HUES64 (cell line): Measurements from ENCODE around the gene CD79A.

Experiments
- H3K27ac ChIP-seq: 2 replicates; pipeline ENCODE4 v1.7.0; 2013; ENCODE audit warnings: low read depth, low read length, inconsistent platforms
- H3K27me3 ChIP-seq: 2 replicates; pipeline ENCODE4 v1.6.1; 2013; ENCODE audit warnings: mild to moderate bottlenecking, low read length; ENCODE audit not compliant: insufficient read depth
- H3K36me3 ChIP-seq: 2 replicates; pipeline ENCODE4 v1.6.1; 2013; ENCODE audit warnings: mild to moderate bottlenecking, low read length; ENCODE audit not compliant: insufficient read depth
- H3K4me1 ChIP-seq: 2 replicates; pipeline ENCODE4 v1.6.1; 2013; ENCODE audit warnings: mild to moderate bottlenecking, low read length, moderate library complexity; ENCODE audit not compliant: insufficient read depth
- H3K4me3 ChIP-seq: 2 replicates; pipeline ENCODE4 v1.5.1; 2013; ENCODE audit warnings: mild to moderate bottlenecking, low read length, moderate library complexity
- H3K9ac ChIP-seq: 2 replicates; pipeline ENCODE4 v1.6.1; 2013; ENCODE audit warnings: mild to moderate bottlenecking, low read depth, low read length
- H3K9me3 ChIP-seq: 2 replicates; pipeline ENCODE4 v1.6.1; 2013; ENCODE audit warnings: low read depth, low read length; ENCODE audit not compliant: insufficient read depth
- WGBS: fragments of 150-250, 120-280 bp; methylation state at CpG from one replicate; pipeline ENCODE4 v1.1.7; 2013; ENCODE audit warnings: missing lambda C conversion rate; 5-methylcytosine and 5-hydroxymethylcytosine counted together

CD79A gene

DNA sequence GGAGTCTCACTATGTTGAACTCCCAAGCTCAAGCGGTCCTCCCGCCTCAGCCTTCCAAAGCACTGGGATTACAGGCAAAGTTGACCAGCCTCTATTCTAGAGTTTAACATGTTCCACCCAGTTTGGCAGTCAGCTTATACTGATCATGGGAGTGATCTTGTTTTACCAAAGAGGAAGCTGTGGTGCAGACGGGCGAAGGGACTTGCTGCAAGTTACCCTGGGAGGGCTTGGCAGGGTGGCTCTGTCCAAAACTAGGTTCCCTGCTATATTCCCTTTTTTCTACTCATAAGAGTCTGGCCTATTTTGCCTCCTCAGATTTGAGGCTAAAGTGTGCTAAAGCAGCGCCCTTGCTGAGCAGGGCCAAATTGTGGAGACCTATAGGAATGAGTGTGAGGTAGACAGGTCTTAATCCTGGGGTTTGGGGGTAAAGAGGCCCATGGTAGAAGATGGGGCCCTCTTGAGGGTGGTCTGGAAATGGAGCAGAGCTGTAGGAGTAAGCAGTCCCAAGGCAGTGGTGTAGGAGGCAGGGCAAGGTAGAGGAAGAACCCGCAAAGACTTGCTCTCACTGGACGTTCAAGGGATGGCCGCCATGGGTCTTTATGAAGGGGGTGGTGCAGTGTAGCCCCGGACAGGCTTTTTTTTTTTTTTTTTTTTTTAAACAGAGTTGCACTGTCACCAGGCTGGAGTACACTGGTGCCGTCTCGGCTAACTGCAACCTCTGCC is 13.7 kb upstream of the CD79A start:
- Histone ChIP-seq H3K27me3 (no peaks in the 10 kb centered on the region), H3K4me1 (peaks cover 25% of the 10 kb centered on the region), H3K27ac (peak overlapping the region; percentile 62), H3K9me3 (no peaks in the 10 kb centered on the region), H3K4me3 (no peak overlapping the region; the same call in 1 of the 2 replicates), H3K9ac (peak overlapping the region; percentile 100), H3K36me3 (peaks cover 76% of the 10 kb centered on the region)
- 95% methylated on average over 11 of the region's 11 CpGs for WGBS

DNA sequence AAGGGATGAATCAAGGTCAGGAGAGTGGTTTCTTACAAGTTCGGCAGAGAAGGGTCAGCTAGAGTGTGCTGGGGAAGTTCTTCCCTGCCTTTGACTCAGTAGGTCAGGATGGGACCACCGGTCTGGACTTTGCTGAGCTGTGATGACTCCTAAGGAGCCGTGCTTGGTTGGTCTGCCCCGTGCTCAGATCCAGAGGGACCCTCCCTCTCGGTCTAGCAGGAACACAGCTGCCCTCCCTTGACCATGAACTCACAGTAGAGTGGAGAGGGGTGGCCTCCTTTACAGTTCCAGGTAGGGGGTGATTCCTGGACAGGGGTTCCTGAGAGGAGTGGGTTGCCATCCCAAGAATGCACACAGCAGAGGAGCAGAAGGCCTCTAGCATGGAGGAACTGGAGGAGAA is 12.7 kb upstream of the CD79A start:
- Histone ChIP-seq H3K27me3 (no peaks in the 10 kb centered on the region), H3K36me3 (peaks cover 86% of the 10 kb centered on the region), H3K9ac (peak overlapping the region; percentile 43; the same call in 1 of the 2 replicates), H3K27ac (peak overlapping the region; percentile 48), H3K4me3 (no peak overlapping the region), H3K9me3 (no peaks in the 10 kb centered on the region), H3K4me1 (peaks cover 20% of the 10 kb centered on the region)
- 91% methylated on average over 5 of the region's 5 CpGs for WGBS

DNA sequence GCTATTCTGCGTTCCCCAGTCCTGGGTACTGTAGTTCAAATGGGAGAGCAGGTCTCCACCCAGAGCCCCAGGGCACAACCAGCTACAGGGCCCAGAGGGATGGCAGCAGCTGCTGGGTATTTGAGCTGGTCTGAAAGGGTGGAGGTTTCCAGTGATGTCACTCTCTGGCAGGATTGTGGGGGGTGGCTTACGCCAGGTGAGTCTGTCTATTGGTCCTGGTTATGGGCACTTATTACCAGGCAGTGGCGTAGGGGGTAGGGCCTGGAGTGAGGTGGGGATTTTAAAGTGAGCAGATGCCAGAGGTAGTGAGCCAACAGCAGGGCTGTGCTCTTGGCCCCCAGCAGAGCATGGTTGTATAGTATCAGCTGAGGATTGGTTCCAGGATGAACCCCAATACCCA is 10.8 kb upstream of the CD79A start:
- Histone ChIP-seq H3K27ac (peak overlapping the region; percentile 55), H3K9ac (0 out of 2 replicates have a peak overlapping the region, but pooled peaks have one; percentile 4), H3K9me3 (no peaks in the 10 kb centered on the region), H3K4me3 (no peak overlapping the region), H3K4me1 (peaks cover 15% of the 10 kb centered on the region; the same call in 1 of the 2 replicates), H3K27me3 (no peaks in the 10 kb centered on the region), H3K36me3 (peaks cover 97% of the 10 kb centered on the region)
- WGBS, result 98% methylated on average over 3 of the region's 3 CpGs

DNA sequence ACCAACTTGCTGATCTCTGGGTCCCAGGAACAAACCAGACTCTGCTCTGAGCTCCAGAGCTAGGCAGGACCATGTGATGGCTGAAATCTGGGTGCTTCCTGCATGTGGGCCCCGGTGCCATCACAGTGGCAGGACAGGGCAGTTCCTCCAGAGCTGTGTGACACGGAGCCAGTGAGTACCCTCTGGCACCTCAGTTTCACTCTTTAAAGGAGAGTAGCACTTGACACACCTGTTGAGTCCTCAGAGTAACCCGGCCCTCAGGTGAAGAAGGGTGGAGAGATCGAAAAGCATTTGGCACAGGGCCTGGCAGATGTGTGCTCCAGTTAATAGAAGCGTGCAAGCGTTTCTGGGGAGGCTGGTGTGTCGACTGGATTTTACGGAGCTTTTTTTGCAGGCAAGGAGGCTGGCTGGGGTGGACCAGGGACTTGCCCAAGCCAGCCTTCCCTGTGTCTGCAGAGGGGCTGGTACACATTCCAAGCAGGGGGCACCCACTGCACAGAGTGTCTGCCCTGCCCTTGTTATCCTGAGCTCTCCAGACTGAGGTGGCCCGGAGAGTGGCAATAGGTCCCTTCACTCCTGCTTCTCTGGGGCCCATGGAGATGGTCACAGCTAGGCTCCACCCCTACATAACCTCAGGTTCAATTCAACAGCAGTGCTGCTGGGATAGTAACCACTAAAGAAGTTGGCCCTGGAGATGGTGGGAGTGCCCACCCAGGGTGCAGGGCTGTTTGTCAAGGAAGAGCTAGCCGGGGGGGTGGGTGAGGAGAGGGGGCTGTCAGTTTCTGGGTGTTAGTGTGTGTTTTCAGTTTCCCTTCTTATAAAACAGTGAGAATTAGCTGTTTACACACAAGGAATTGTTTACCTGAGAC is 8.7 kb upstream of the CD79A start:
- WGBS, result 93% methylated on average over 10 of the region's 10 CpGs
- Histone ChIP-seq H3K27ac (peak overlapping the region; percentile 70), H3K4me3 (no peak overlapping the region), H3K36me3 (peaks cover 84% of the 10 kb centered on the region), H3K9ac (peak overlapping the region; percentile 60), H3K4me1 (no peaks in the 10 kb centered on the region; the same call in 1 of the 2 replicates), H3K9me3 (no peaks in the 10 kb centered on the region), H3K27me3 (no peaks in the 10 kb centered on the region)

DNA sequence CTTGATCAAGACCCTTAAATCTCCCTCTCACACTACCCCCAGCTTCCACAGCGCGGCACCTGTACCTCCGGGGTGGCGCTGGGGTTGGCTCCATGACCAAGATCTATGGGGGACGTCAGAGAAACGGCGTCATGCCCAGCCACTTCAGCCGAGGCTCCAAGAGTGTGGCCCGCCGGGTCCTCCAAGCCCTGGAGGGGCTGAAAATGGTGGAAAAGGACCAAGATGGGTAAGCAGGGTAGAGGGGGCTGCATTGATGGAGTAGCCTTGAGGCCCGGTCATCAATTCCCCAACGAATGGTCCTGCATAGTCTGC is 8.1 kb upstream of the CD79A start:
- Histone ChIP-seq H3K9ac (no peak overlapping the region), H3K36me3 (peaks cover 78% of the 10 kb centered on the region), H3K27ac (peak overlapping the region; percentile 29; the same call in 1 of the 2 replicates), H3K9me3 (no peaks in the 10 kb centered on the region), H3K4me1 (no peaks in the 10 kb centered on the region; the same call in 1 of the 2 replicates), H3K27me3 (no peaks in the 10 kb centered on the region), H3K4me3 (no peak overlapping the region)
- WGBS, result 95% methylated on average over 12 of the region's 12 CpGs

DNA sequence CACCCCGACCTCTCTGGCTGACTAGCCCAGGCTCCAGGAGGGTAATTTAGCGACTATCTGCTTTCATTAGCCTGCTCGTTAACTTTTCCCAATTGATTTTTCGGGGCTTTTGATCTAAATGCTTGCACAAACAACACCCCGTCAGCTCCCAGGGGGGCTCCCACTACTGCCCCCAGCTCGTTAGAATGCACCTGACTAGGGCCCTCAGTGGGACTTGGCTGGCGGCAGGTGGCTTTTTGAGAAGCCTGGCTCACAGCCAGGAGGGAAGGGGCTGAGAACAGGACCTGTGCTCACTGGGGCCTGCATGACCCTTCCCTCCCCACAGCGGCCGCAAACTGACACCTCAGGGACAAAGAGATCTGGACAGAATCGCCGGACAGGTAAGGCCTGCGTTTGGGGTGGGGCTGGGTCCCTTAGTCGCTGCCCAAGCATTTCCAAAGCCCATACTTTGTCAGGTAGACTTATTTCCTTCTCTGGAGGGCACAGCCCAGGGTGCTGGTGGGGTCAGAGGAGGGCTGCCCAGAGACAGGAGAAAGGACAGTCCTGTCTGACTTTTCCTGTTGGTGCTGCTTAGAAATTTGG is 7.6 kb upstream of the CD79A start:
- Histone ChIP-seq H3K9me3 (no peaks in the 10 kb centered on the region), H3K27me3 (no peaks in the 10 kb centered on the region), H3K36me3 (peaks cover 73% of the 10 kb centered on the region), H3K27ac (peak overlapping the region; percentile 20; the same call in 1 of the 2 replicates), H3K4me1 (no peaks in the 10 kb centered on the region; the same call in 1 of the 2 replicates), H3K9ac (no peak overlapping the region), H3K4me3 (no peak overlapping the region)
- 93% methylated on average over 13 of the region's 13 CpGs for WGBS

DNA sequence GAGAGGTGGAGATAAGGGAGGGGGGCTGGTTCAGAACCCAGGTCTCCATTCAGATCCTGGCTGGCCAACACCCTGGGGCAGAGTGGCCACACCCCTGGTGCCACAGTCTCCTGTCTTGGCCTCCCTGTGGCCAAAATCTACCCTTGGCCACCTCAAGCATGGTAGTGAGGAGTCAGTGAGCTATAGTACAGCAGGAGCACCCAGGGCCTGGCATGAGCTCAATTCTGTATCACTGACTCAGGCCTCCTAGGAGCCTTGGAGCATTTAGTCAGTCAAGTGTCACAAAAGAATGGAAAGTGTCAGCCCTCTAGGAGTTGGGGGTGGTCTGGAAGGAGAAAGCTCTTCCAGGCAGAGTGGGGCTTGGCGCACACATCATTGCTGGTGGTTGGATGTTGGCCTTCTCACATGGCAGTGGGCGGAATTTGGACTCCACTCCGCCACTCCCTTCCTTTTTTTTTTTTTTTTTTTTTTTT is 6.6 kb upstream of the CD79A start:
- WGBS, result 95% methylated on average over 3 of the region's 3 CpGs
- Histone ChIP-seq H3K27ac (peak overlapping the region; percentile 5; the same call in 1 of the 2 replicates), H3K9ac (no peak overlapping the region), H3K36me3 (peaks cover 63% of the 10 kb centered on the region), H3K27me3 (no peaks in the 10 kb centered on the region), H3K9me3 (no peaks in the 10 kb centered on the region), H3K4me3 (no peak overlapping the region), H3K4me1 (no peaks in the 10 kb centered on the region)

DNA sequence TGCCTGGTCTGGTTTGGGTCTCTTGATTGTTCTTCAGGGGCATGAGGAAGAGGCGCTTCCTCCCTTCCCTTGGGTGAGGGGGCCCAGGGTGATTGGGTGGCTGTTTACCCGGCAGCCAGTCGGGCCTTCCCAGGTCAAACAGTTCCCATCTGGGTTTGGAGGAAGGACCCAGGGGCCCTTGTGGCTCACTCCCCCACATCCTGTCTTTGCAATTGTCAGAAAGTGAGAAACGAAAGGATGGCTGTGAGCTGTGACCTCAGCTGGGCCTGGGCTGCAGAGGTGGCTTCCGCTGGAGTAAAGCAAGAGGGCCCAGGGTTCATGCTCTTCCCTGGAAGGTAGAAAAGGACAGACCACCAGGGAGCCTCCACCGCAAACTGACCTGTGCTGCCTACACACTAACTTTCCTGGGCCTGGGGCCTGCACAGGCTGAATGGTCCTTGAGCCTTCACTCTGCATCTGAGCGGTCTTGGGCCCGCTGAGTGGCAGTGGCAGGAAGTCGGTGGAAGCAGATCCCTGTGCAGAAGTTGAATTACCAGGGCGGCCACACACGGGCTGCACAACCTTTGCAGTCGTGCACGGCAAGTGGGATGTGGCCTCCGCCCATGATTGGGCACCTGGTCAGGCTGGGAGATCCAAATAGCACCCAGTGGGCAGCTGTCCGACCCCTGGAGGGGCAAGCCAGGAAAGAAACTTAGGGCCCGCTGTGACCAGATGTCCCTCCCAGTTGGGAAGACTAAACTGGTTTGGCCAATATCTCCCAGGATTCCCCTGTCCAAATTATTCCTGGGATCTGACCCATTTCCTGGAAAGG is 5.3 kb upstream of the CD79A start:
- peaks cover 53% of the 10 kb centered on the region for H3K36me3 ChIP-seq
- no peak overlapping the region for H3K4me3 ChIP-seq
- no peaks in the 10 kb centered on the region for H3K4me1 ChIP-seq
- H3K9ac ChIP-seq, result no peak overlapping the region
- no peaks in the 10 kb centered on the region for H3K27me3 ChIP-seq
- H3K9me3 ChIP-seq, result no peaks in the 10 kb centered on the region
- H3K27ac ChIP-seq, result peak overlapping the region; percentile 59; the same call in 1 of the 2 replicates
- 88% methylated on average over 16 of the region's 16 CpGs for WGBS

DNA sequence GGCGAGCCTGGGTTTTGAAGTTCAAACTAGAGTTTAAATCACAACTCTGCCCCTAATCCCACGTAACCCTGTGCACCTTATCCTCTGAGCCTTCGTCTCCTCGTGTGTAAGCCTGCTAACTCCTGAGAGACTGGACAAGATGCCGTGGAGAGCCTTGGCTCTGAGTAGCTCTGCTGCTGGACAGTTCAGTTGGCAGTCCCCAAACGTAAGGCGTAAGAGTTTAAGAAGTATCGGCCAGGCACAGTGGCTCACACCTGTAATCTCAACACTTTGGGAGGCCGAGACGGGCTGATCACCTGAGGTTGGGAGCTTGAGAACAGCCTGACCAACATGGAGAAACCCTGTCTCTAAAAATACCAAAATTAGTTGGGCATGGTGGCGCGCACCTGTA is 4.7 kb upstream of the CD79A start:
- H3K27ac ChIP-seq, result peak overlapping the region; percentile 59; the same call in 1 of the 2 replicates
- no peaks in the 10 kb centered on the region for H3K4me1 ChIP-seq
- H3K9ac ChIP-seq, result no peak overlapping the region
- peaks cover 47% of the 10 kb centered on the region for H3K36me3 ChIP-seq
- H3K4me3 ChIP-seq, result no peak overlapping the region
- no peaks in the 10 kb centered on the region for H3K9me3 ChIP-seq
- H3K27me3 ChIP-seq, result no peaks in the 10 kb centered on the region; the same call in 1 of the 2 replicates
- WGBS, result 93% methylated on average over 12 of the region's 12 CpGs

DNA sequence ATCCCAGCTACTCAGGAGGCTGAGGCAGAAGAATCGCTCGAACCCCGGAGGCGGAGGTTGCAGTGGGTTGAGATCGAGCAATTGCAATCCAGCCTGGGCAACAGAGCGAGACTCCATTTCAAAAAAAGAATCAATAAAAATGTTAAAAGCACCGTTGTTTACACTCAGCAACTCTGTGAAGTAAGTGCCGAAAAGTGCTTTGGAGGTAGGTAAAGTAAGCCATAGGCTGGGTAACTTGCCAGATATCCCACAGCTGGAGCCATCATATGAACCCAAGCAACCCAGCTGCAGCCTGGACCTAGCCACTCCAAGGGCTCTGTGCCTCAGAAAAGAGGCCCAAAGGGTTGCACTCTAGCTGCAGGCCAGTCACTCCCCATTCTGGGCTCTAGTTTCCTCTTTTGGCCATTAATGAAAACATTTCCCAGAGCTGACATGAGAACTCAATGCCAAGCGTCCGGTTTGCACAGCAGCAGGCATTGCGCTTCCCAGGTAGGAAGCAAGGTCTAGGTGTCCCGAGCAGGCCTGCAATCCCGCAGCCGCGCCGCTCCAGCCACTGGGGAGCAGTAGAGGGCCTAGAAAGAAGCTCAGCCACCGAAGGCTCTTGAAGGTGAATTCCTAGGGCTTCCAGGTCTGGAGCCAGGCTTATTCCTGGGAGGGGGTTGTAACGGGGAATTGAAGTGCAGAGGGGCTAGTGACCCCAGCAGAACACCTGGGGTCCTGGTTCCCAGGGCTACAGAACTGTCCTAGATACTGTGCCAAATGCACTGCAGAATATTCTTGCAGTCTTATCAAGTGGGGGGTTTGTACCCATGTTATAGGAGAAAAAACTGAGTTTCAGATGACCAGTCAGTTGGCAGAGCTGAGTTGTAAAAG is 4.1 kb upstream of the CD79A start:
- H3K9me3 ChIP-seq, result no peaks in the 10 kb centered on the region
- no peaks in the 10 kb centered on the region; the same call in 1 of the 2 replicates for H3K27me3 ChIP-seq
- 49% methylated on average over 18 of the region's 18 CpGs for WGBS
- peak overlapping the region; percentile 59; the same call in 1 of the 2 replicates for H3K27ac ChIP-seq
- no peaks in the 10 kb centered on the region for H3K4me1 ChIP-seq
- H3K9ac ChIP-seq, result no peak overlapping the region
- H3K36me3 ChIP-seq, result peaks cover 40% of the 10 kb centered on the region
- H3K4me3 ChIP-seq, result no peak overlapping the region
